Measurements from ENCODE around the gene CA4. TPM values are rescaled to one million over a fixed set of nuclear protein-coding genes. Genes with fewer than 3 reads are reported as not detected.

Gene CA4
- total RNA-seq, 1 experiment from 2014 or later: 1.7 TPM

- H2AK5ac ChIP-seq (ENCODE audit: insufficient read length, low read length): no peak overlapping the region
- H3K4me2 ChIP-seq (ENCODE audit: insufficient read depth, insufficient read length, low read length): no peak overlapping the region
- no peak overlapping the region for H3K14ac ChIP-seq (ENCODE audit: insufficient read depth, low read length)
- no CpG with 5 or more reads among the region's 4 CpGs for WGBS (ENCODE audit: extremely low coverage, insufficient read length, low lambda C conversion rate)
- H3K9ac ChIP-seq (ENCODE audit: extremely low read depth, insufficient read length, low read length): no peak overlapping the region
- no peaks in the 10 kb centered on the region for H3K79me1 ChIP-seq (ENCODE audit: insufficient read depth, low read depth, low read length, poor library complexity, severe bottlenecking)
- H3K4ac ChIP-seq (ENCODE audit: low read depth, low read length): no peak overlapping the region
- no peaks in the 10 kb centered on the region for H3K23me2 ChIP-seq (ENCODE audit: insufficient read length, low read depth, low read length, poor library complexity, severe bottlenecking)
- no peak overlapping the region for H4K8ac ChIP-seq (replicated peaks; ENCODE audit: insufficient read length, low read depth, low read length)
- no peaks in the 10 kb centered on the region for H3K27me3 ChIP-seq (ENCODE audit: insufficient read depth, low read length)
- H4K20me1 ChIP-seq (ENCODE audit: control insufficient read depth, insufficient read depth, insufficient read length): no peaks in the 10 kb centered on the region
- no peak for DNase-seq
- H4K5ac ChIP-seq (ENCODE audit: insufficient read length, low read depth, low read length): no peak overlapping the region
- H3K4me1 ChIP-seq (ENCODE audit: insufficient read depth, low read length): no peaks in the 10 kb centered on the region
- no peak overlapping the region for H2BK15ac ChIP-seq (ENCODE audit: low read depth, low read length)
- H2BK12ac ChIP-seq (ENCODE audit: insufficient read length, low read depth, low read length): no peak overlapping the region
- H3K79me2 ChIP-seq (ENCODE audit: insufficient read depth, low read length): no peaks in the 10 kb centered on the region
- no peak overlapping the region for H3K27ac ChIP-seq (ENCODE audit: insufficient read length, low read depth, low read length)
- no peaks in the 10 kb centered on the region for H3K36me3 Mint-ChIP-seq (ENCODE audit: insufficient read depth in 1 of 3, low read depth in 3 of 3)
- H3K9me3 ChIP-seq (ENCODE audit: control insufficient read depth, low read depth, low read length): no peaks in the 10 kb centered on the region
- no peaks in the 10 kb centered on the region for H3K9me3 Mint-ChIP-seq
- H2BK5ac ChIP-seq (ENCODE audit: insufficient read length, low read length): no peak overlapping the region
- no peak overlapping the region for H3K4me3 Mint-ChIP-seq
- no peaks in the 10 kb centered on the region; the same call in 1 of the 2 replicates for H3K27me3 Mint-ChIP-seq (ENCODE audit: low read depth)
- H2BK120ac ChIP-seq (ENCODE audit: low read depth, low read length, poor library complexity, severe bottlenecking): no peak overlapping the region
- no peak overlapping the region for H2AFZ ChIP-seq (ENCODE audit: low read length)
- peaks cover 0 to 3% of the 10 kb centered on the region in 2 experiments; a peak in 1 of 4 replicates for H3K4me1 Mint-ChIP-seq
- H3K27ac Mint-ChIP-seq: no peak overlapping the region
- H3K56ac ChIP-seq (ENCODE audit: insufficient read length, low read depth, low read length): no peak overlapping the region
- H3K23ac ChIP-seq (ENCODE audit: insufficient read length, low read depth, low read length): no peak overlapping the region
- H2BK20ac ChIP-seq (ENCODE audit: low read depth, low read length, poor library complexity, severe bottlenecking): no peak overlapping the region
- H3K18ac ChIP-seq (ENCODE audit: insufficient read length, low read depth, low read length): no peak overlapping the region
- TF ChIP-seq CTCF (conservative IDR thresholded peaks at IDR 0.05): no peak
- no peak overlapping the region for H4K91ac ChIP-seq (ENCODE audit: insufficient read length, low read depth, low read length)
- no peak overlapping the region for H3T11ph ChIP-seq (ENCODE audit: low read length)
Measured at GRCh38 chr17:60108712-60109111, 41.1 kb upstream of the CA4 start.
